HepG2 (cell line): ENCODE results near the gene MPI. TPM values are rescaled to one million over a fixed set of nuclear protein-coding genes. Genes with fewer than 3 reads are reported as not detected.

ENCODE experiments used
- AGO1 ChIP-seq: fragments of 200-400 bp; formaldehyde crosslinking; IDR thresholded peaks from 2 replicates; pipeline ENCODE4 v1.6.1; 2017; ENCODE audit warnings: mild to moderate bottlenecking, low read depth, low read length, moderate library complexity; ENCODE audit not compliant: poor library complexity, severe bottlenecking
- AHDC1 ChIP-seq: sonication (generic); formaldehyde crosslinking; IDR thresholded peaks from 2 replicates; pipeline ENCODE4 v1.5.1; 2020; ENCODE audit warnings: mild to moderate bottlenecking, missing genetic modification reagents, borderline replicate concordance
- ARHGAP35 ChIP-seq: sonication (generic); formaldehyde crosslinking; IDR thresholded peaks from 2 replicates; pipeline ENCODE4 v1.9.0; 2022; ENCODE audit warnings: mild to moderate bottlenecking, inconsistent platforms, moderate library complexity, missing genetic modification reagents, borderline replicate concordance
- DNMT1 ChIP-seq: sonication (generic); formaldehyde crosslinking; IDR thresholded peaks from 2 replicates; pipeline ENCODE4 v1.5.1; 2020; ENCODE audit warnings: mild to moderate bottlenecking, missing genetic modification reagents
- FOXK1 ChIP-seq: sonication (generic); formaldehyde crosslinking; IDR thresholded peaks from 2 replicates; pipeline ENCODE4 v1.4.0; 2020; ENCODE audit warnings: low read depth, missing genetic modification reagents, borderline replicate concordance
- KMT2B ChIP-seq: IDR thresholded peaks from 2 replicates; pipeline ENCODE4 v1.6.1; 2016; ENCODE audit warnings: missing genetic modification reagents, missing compliant biosample characterization
- PBX3 ChIP-seq: sonication (generic); formaldehyde crosslinking; IDR thresholded peaks from 2 replicates; pipeline ENCODE4 v1.8.1; 2023; ENCODE audit warnings: missing genetic modification reagents, inconsistent platforms, borderline replicate concordance
- RFXANK ChIP-seq: IDR thresholded peaks from 2 replicates; pipeline ENCODE4 v1.6.1; 2016
- SETDB1 ChIP-seq: sonication (generic); formaldehyde crosslinking; IDR thresholded peaks from 2 replicates; pipeline ENCODE4 v1.5.1; 2020; ENCODE audit warnings: missing genetic modification reagents, mild to moderate bottlenecking, borderline replicate concordance
- SOX6 ChIP-seq, 2 experiments: fragments of 450-650 bp in 1 of 2; sonication (generic) in 1 of 2; formaldehyde crosslinking in 1 of 2; IDR thresholded peaks; 2 replicates each; pipeline versions ENCODE4 v1.4.0 to v1.6.1; 2017 to 2020; ENCODE audit warnings: antibody characterized with exemption in 1 of 2, mild to moderate bottlenecking in 1 of 2, missing genetic modification reagents in 1 of 2
- ZBTB39 ChIP-seq: sonication (generic); formaldehyde crosslinking; IDR thresholded peaks from 2 replicates; pipeline ENCODE4 v1.5.0; 2020; ENCODE audit warnings: missing genetic modification reagents
- ZFYVE20 ChIP-seq: sonication (generic); formaldehyde crosslinking; IDR thresholded peaks from 2 replicates; pipeline ENCODE4 v1.8.0; 2023; ENCODE audit warnings: low read depth, mild to moderate bottlenecking, moderate library complexity, missing genetic modification reagents, borderline replicate concordance
- ZNF260 ChIP-seq: sonication (generic); formaldehyde crosslinking; IDR thresholded peaks from 2 replicates; pipeline ENCODE4 v1.4.0; 2020; ENCODE audit warnings: missing genetic modification reagents, low read depth, mild to moderate bottlenecking, borderline replicate concordance
- ZNF354B ChIP-seq: sonication (generic); formaldehyde crosslinking; IDR thresholded peaks from 2 replicates; pipeline ENCODE4 v1.8.0; 2022; ENCODE audit warnings: mild to moderate bottlenecking, missing genetic modification reagents
- ZNF550 ChIP-seq: sonication (generic); formaldehyde crosslinking; IDR thresholded peaks from 2 replicates; pipeline ENCODE4 v1.4.0; 2020; ENCODE audit warnings: mild to moderate bottlenecking, missing genetic modification reagents, borderline replicate concordance
- ZNF652 ChIP-seq: IDR thresholded peaks from 2 replicates; pipeline ENCODE4 v1.6.1; 2016; ENCODE audit warnings: low read depth, borderline replicate concordance
- ZZZ3 ChIP-seq: sonication (generic); formaldehyde crosslinking; IDR thresholded peaks from 2 replicates; pipeline ENCODE4 v1.4.0; 2020; ENCODE audit warnings: missing genetic modification reagents, mild to moderate bottlenecking, borderline replicate concordance
- polyA plus RNA-seq, 8 experiments: library from polyadenylated mRNA; depleted of rRNA in 3 of 8; stranded (reverse) in 7 of 8; unstranded in 1 of 8; fragments of >200 nt; fragmentation: Illumina TruSeq in 4 of 8; extraction: Trizol in 4 of 8; gene quantifications; 2 replicates each; pipeline versions ENCODE4 v1.2.1 to v1.2.3, GENCODE V29; 2011 to 2016; ENCODE audit warnings: low read depth in 4 of 8, missing spikeins in 1 of 8, mixed read lengths in 1 of 8; ENCODE audit not compliant: insufficient read depth in 1 of 8
- total RNA-seq, 5 experiments: library from RNA; depleted of rRNA; stranded (reverse); fragments of >200 nt; fragmentation: Illumina TruSeq; extraction: Trizol; gene quantifications; 2 replicates each; pipeline ENCODE4 v1.2.3, GENCODE V29; 2016; ENCODE audit warnings: low read depth in 1 of 5
- TF ChIP-seq, protein P1 (sequence below): sonication (generic); formaldehyde crosslinking; IDR thresholded peaks from 2 replicates; pipeline ENCODE4 v1.4.0; 2020; ENCODE audit warnings: missing genetic modification reagents

Gene MPI
- total and polyA plus RNA-seq, 2 of the 13 experiments (the other 11 are each of a cell fraction or from before 2014, with no cell fraction given) = 36.9 to 63.5 TPM

- TF ChIP-seq AHDC1 (CRISPR knock-in tag) (no peak), AGO1 (no peak), DNMT1 (no peak; the same call in 1 of the 2 replicates), PBX3 (CRISPR knock-in tag) (no peak), KMT2B (CRISPR knock-in tag) (peak; percentile 70; the same call in 1 of the 2 replicates), ZFYVE20 (no peak), ZNF652 (CRISPR knock-in tag) (no peak), SOX6 (IDR thresholded peaks at IDR 0.05) (no peak), SOX6 (CRISPR knock-in tag; IDR thresholded peaks at IDR 0.05) (0 out of 2 replicates have a peak, but pooled peaks have one; percentile 16), ZZZ3 (CRISPR knock-in tag) (no peak), SETDB1 (CRISPR knock-in tag) (no peak), ZNF260 (CRISPR knock-in tag) (no peak), ARHGAP35 (CRISPR knock-in tag) (peak; percentile 44; the same call in 1 of the 2 replicates), ZNF354B (no peak), RFXANK (no peak), ZBTB39 (CRISPR knock-in tag) (no peak), ZNF550 (CRISPR knock-in tag) (0 out of 2 replicates have a peak, but pooled peaks have one; percentile 40), FOXK1 (CRISPR knock-in tag) (no peak)
- TF ChIP-seq, protein P1, sequence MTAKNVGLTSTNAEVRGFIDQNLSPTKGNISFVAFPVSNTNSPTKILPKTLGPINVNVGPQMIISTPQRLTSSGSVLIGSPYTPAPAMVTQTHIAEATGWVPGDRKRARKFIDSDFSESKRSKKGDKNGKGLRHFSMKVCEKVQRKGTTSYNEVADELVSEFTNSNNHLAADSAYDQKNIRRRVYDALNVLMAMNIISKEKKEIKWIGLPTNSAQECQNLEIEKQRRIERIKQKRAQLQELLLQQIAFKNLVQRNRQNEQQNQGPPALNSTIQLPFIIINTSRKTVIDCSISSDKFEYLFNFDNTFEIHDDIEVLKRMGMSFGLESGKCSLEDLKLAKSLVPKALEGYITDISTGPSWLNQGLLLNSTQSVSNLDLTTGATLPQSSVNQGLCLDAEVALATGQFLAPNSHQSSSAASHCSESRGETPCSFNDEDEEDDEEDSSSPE (CRISPR knock-in tag) = peak; percentile 74; the same call in 1 of the 2 replicates
These were observed 16.8 kb downstream of the MPI start, which contains the start of gene FAM219B (continued) for GRCh38 chr15:74906450-74907162.
